DMS53 treated with DMSO at 0.1 percent for 48 hours (cell line): ENCODE data around the gene NFYC.

Source experiments
- DNase-seq: peaks from one replicate; lab custom pipeline; 2025; ENCODE audit not compliant: unreplicated experiment; lab: John Stamatoyannopoulos, UW

NFYC gene

GRCh38 chr1:40818264-40818961 lies 126.9 kb downstream of the NFYC start:
- DNase-seq: no peak

GRCh38 chr1:40819101-40819500 lies 127.6 kb downstream of the NFYC start:
- no peak for DNase-seq

DNA sequence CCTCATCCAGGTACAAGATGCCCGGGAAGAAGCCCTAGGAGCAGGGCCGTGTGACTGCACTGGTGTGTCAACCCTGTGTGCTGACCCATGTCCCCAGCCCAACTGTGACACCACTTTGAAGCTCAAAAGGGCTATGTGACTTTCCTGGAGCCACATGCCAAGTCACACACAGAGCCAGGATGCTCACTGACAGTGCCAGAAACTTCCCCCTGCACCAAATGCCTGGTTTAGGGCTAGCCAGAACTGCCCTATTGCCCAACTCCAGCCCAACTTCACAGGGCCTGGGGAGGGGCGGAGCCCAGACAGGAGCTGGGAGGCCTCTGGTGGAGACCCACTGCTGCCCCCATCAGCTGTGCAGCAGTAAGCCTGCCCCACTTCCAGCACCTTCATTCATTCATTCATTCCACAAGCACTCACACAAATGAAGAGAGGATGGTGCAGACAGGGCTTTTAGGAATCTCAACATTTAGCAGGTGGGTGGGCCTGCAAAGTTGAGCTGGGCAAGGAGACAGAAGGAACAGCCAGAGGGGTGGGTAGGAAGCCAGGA lies 128.8 kb downstream of the NFYC start:
- no peak for DNase-seq
